SK-N-SH treated with all-trans-retinoic acid at 6 μM for 48 hours (cell line): ENCODE data around the gene LRRC75A.

ENCODE experiments used
- BACH2 ChIP-seq: fragments of 250-450 bp; sonication (Bioruptor Pico); IDR thresholded peaks from 2 replicates; pipeline ENCODE4 v1.9.0; 2021; ENCODE audit warnings: mild to moderate bottlenecking, borderline replicate concordance
- CREB5 ChIP-seq: fragments of 250-450 bp; sonication (Bioruptor Pico); IDR thresholded peaks from 2 replicates; pipeline ENCODE4 v1.5.1; 2020; ENCODE audit warnings: low read depth, mild to moderate bottlenecking, moderate library complexity
- ESRRG ChIP-seq: fragments of 250-450 bp; sonication (Bioruptor Pico); IDR thresholded peaks from 2 replicates; pipeline ENCODE4 v1.6.1; 2021; ENCODE audit warnings: mild to moderate bottlenecking
- RARB ChIP-seq: fragments of 250-450 bp; sonication (Bioruptor Pico); IDR thresholded peaks from 2 replicates; pipeline ENCODE4 v1.8.0; 2021; ENCODE audit warnings: mild to moderate bottlenecking, moderate library complexity
- TCF4 ChIP-seq: fragments of 250-450 bp; sonication (Bioruptor Pico); IDR thresholded peaks from 2 replicates; pipeline ENCODE4 v1.8.0; 2021; ENCODE audit warnings: mild to moderate bottlenecking, moderate library complexity, borderline replicate concordance
- TOX ChIP-seq: fragments of 250-450 bp; sonication (Bioruptor Pico); IDR thresholded peaks from 2 replicates; pipeline ENCODE4 v1.8.0; 2021; ENCODE audit warnings: mild to moderate bottlenecking, moderate library complexity, borderline replicate concordance
- ZC3H10 ChIP-seq: fragments of 250-450 bp; sonication (Bioruptor Pico); IDR thresholded peaks from 2 replicates; pipeline ENCODE4 v1.5.1; 2021; ENCODE audit warnings: mild to moderate bottlenecking, moderate library complexity
- ZFP30 ChIP-seq: fragments of 450-650 bp; formaldehyde crosslinking; IDR thresholded peaks from 2 replicates; pipeline ENCODE4 v1.5.0; 2022; ENCODE audit warnings: mild to moderate bottlenecking, moderate library complexity
- ZNF565 ChIP-seq: fragments of 450-650 bp; formaldehyde crosslinking; conservative IDR thresholded peaks from 2 replicates; pipeline ENCODE4 v1.5.0; 2020; ENCODE audit warnings: low read depth, mild to moderate bottlenecking, moderate library complexity
- ZNF70 ChIP-seq: fragments of 450-650 bp; formaldehyde crosslinking; IDR thresholded peaks from 2 replicates; pipeline ENCODE4 v1.5.0; 2020; ENCODE audit warnings: mild to moderate bottlenecking, moderate library complexity
- TF ChIP-seq, protein P1 (sequence below): fragments of 250-450 bp; sonication (Bioruptor Pico); IDR thresholded peaks from 2 replicates; pipeline ENCODE4 v1.8.0; 2020; ENCODE audit warnings: mild to moderate bottlenecking, moderate library complexity, borderline replicate concordance
- TF ChIP-seq, protein P2 (sequence below): fragments of 250-450 bp; sonication (Bioruptor Pico); IDR thresholded peaks from 2 replicates; pipeline ENCODE4 v1.8.0; 2021; ENCODE audit warnings: low read depth, mild to moderate bottlenecking, moderate library complexity, borderline replicate concordance
- TF ChIP-seq, protein P3 (sequence below): fragments of 250-450 bp; sonication (Bioruptor Pico); IDR thresholded peaks from 2 replicates; pipeline ENCODE4 v1.5.0; 2020; ENCODE audit warnings: mild to moderate bottlenecking, moderate library complexity

DNA sequence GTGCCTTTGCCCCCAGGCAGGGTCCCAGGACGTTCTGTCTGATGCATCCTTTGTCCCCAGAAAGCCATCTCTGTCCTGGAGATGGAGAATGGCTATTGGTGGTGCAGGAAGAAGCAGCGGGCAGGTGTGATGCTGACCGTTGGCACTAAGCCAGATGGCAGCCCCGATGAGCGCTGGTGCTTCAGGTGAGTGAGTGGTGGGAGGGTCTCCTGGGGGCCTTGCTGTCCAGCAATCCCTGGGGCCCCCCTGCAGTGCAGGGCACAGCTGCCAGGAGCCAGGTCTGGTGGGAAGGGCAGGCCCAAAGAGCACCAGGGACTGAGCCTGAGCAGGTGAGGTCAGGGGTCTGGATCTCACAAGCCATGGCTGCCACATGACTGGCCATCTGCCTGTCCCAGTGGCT is 58.5 kb downstream of the LRRC75A start:
- TF ChIP-seq ZNF70 (CRISPR knock-in tag) = no peak
- TF ChIP-seq, protein P1, sequence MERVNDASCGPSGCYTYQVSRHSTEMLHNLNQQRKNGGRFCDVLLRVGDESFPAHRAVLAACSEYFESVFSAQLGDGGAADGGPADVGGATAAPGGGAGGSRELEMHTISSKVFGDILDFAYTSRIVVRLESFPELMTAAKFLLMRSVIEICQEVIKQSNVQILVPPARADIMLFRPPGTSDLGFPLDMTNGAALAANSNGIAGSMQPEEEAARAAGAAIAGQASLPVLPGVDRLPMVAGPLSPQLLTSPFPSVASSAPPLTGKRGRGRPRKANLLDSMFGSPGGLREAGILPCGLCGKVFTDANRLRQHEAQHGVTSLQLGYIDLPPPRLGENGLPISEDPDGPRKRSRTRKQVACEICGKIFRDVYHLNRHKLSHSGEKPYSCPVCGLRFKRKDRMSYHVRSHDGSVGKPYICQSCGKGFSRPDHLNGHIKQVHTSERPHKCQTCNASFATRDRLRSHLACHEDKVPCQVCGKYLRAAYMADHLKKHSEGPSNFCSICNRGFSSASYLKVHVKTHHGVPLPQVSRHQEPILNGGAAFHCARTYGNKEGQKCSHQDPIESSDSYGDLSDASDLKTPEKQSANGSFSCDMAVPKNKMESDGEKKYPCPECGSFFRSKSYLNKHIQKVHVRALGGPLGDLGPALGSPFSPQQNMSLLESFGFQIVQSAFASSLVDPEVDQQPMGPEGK (CRISPR knock-in tag) = no peak
- TF ChIP-seq, protein P2, sequence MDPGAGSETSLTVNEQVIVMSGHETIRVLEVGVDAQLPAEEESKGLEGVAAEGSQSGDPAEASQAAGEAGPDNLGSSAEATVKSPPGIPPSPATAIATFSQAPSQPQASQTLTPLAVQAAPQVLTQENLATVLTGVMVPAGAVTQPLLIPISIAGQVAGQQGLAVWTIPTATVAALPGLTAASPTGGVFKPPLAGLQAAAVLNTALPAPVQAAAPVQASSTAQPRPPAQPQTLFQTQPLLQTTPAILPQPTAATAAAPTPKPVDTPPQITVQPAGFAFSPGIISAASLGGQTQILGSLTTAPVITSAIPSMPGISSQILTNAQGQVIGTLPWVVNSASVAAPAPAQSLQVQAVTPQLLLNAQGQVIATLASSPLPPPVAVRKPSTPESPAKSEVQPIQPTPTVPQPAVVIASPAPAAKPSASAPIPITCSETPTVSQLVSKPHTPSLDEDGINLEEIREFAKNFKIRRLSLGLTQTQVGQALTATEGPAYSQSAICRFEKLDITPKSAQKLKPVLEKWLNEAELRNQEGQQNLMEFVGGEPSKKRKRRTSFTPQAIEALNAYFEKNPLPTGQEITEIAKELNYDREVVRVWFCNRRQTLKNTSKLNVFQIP (CRISPR knock-in tag) = no peak
- TF ChIP-seq TCF4 (CRISPR knock-in tag) = no peak
- no peak for TF ChIP-seq ESRRG (CRISPR knock-in tag)
- TF ChIP-seq CREB5 (CRISPR knock-in tag) = no peak
- no peak for TF ChIP-seq ZNF565 (CRISPR knock-in tag)
- TF ChIP-seq RARB (CRISPR knock-in tag) = no peak
- no peak for TF ChIP-seq BACH2 (CRISPR knock-in tag)
- TF ChIP-seq, protein P3, sequence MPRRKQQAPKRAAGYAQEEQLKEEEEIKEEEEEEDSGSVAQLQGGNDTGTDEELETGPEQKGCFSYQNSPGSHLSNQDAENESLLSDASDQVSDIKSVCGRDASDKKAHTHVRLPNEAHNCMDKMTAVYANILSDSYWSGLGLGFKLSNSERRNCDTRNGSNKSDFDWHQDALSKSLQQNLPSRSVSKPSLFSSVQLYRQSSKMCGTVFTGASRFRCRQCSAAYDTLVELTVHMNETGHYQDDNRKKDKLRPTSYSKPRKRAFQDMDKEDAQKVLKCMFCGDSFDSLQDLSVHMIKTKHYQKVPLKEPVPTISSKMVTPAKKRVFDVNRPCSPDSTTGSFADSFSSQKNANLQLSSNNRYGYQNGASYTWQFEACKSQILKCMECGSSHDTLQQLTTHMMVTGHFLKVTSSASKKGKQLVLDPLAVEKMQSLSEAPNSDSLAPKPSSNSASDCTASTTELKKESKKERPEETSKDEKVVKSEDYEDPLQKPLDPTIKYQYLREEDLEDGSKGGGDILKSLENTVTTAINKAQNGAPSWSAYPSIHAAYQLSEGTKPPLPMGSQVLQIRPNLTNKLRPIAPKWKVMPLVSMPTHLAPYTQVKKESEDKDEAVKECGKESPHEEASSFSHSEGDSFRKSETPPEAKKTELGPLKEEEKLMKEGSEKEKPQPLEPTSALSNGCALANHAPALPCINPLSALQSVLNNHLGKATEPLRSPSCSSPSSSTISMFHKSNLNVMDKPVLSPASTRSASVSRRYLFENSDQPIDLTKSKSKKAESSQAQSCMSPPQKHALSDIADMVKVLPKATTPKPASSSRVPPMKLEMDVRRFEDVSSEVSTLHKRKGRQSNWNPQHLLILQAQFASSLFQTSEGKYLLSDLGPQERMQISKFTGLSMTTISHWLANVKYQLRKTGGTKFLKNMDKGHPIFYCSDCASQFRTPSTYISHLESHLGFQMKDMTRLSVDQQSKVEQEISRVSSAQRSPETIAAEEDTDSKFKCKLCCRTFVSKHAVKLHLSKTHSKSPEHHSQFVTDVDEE (CRISPR knock-in tag) = no peak
- TF ChIP-seq ZC3H10 (CRISPR knock-in tag) = no peak
- no peak for TF ChIP-seq ZFP30 (CRISPR knock-in tag)
- TF ChIP-seq TOX (CRISPR knock-in tag) = no peak
